NCI-H2171 (cell line): ENCODE results near the gene LRRK1.
A peak's percentile ranks its signal among the peaks of the same experiment; 100 is the strongest.

Experiments used
- DNase-seq: peaks from one replicate; lab custom pipeline; 2025; lab: John Stamatoyannopoulos, UW

The LRRK1 gene

DNA sequence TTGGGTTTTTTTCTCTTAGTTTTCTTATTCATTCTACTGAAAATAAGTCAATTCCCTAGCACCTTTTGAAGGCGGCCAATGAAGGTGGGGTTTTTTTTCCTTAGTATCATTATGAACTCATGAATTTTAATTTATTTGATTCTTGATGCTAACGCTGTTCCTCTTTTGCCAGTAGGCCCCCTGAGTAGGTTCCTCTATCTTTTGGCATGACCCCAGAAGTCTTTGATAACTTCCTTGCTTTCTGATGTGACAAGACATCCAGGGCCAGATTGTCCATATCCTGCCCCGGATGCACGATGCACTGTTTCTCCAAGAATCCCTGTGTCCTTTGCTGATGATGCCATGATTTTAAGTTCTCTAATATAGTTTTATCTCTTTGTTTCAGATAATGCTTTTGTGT lies 20.6 kb downstream of the LRRK1 start:
- DNase-seq = no peak

DNA sequence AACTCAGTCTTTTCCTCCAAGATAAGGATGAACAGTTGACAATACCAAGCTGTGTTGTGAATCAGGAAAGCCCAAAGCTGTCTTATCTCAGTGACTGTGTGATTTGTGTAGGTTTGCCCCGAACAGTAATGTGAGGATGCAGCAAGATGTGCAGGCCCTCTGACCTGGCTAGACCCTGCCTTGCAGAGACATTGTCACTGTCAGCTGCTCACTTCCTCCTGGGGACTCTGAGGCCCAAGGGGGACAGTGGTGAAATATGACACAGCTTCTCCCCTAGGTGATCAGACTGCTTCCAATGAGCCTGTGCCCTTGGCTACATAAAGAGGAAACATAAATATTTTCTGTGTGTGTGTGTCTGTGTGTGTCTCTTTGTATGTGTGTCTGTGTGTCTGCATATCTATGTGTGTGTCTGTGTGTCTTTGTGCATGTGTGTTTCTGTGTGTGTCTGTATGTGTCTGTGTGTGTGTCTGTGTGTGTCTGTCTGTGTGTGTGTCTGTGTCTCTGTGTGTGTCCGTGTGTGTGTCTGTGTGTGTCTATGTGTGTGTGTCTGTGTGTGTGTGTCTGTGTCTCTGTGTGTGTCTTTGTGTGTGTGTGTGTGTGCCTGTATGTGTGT lies 21.7 kb downstream of the LRRK1 start:
- DNase-seq = no peak

DNA sequence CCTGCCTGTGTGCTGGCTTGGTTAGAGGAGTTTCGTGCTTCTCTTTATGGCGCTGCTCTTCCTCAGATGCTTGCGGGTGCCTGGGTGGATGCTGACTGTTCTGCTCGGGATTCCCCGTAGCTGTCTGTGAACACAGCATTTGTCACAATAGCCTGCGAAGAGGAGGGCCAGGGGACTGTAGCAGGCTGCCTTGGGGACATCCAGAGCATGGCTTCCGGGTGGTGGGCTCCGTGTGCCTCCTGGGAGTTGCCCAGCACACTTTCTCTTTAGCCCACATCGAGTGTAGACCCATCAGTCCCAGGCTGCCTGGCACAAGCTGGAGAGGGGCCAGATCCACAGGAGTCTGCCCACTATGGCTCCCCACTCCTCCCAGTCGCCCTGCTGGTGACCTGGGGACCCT lies 22.4 kb downstream of the LRRK1 start:
- no peak for DNase-seq

DNA sequence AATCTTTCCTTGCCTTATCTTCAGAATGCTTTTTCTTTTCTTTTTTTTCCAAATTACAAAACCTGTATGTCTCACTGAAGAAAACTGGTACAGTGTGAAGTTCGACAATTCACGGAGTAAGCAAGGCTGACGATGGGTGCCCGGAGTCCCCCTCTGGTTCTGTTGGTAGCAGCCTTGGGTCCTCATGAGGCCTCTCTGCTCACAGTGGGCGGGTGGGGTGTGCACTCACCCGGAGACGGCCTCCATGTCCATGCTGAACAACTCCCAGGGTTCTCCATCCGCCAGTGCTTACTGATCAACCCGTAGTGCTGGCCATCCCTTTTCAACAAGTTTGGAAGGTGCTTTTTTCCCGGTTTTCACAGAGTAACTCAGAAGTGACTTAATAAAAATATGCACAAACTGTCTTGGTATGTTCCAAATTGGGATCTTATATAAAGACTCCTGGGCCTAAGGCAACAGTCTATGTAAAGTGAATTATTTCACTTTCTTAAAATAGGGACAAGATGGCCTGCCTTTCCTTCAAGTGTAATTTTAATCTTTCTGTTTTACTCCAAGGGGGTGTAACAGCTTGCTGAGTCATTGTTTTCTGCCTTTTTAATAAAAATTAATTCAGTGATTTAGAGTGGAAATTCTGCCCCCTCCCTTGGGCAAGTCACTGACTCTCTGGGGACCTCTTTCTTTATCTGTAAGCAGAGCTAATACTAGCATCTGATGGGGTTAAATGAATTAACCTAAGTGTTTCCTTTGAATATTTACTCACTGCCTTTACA lies 23.7 kb downstream of the LRRK1 start:
- DNase-seq = no peak

DNA sequence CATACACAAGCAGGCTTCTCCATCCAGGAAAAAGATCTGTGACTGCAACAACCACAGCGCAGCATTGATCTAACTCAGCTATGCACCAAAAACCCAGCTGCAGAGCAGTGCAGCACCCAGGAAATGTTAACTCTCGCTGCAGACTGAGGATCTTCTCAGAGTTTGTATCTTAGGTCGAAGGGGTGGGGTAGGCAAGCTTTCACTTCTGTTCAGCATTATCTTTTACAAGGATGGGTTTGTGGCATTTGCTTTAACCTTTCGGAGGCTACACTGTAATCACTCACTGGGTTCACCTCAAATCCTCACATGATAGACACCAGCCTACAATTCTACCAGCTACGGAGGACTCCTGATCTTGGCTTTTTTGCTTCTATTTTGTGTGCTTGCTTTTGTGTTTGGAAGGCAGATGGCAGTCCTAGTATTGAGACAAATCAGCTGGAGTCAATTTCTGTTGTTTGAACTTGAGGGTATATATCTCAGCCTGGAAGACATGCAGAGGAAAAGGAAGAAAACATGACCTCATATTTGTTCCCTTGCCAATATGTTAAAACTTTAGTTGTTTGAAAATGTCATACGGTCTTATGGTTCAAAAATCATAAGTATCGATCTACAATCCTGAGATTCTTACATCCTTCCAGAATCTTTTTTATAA lies 25.2 kb downstream of the LRRK1 start:
- peak; percentile 37 for DNase-seq

DNA sequence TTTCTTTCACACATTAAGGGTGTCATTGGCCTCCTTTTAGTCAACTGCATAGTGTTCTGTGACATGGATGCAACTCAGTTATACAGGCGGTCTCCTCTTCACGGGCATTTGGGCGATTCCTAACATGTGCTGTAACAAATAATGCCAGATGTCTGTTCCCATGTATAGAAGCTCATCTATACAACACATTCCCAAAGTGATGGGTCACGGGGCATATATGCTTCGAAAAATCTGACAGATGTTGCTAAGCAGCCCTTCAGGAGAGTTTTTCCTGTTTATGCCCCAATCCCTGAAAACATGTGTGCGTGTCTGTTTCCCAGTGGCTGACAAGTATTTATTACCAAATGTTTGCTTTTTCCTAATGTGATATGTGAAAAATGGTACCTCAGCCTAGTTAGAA lies 25.8 kb downstream of the LRRK1 start:
- DNase-seq = peak; percentile 85

DNA sequence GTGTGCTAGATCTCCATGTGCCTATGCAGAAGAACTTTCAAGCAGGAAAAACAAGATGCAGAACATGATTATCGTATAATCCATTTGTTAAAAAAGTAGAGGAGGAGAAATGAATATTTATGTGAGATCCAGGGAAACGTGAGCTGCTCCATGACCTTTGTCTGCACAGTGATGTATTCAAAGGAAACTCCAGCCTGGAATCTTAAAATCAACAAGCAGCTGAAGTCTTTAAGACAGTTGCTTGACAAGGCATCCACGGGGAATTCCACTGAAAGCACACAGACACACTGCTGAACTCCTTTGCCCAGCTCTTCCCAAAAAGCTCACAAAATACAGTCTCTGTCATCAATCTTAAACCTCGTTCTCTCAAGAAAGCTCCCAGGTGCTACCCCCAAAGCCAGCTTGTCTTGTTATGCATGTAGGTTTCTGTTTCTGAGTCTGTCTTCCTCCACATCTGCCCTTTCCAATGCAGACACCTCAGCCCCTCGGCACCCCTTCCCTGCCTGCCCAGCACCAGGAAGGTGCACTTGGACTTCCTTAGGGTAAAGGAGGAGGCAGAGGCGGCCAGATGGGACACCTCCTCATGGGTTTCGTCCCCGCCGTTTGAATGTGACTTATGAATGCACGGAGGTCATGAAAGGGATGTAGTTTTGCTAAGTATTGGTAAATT lies 28.7 kb downstream of the LRRK1 start:
- no peak for DNase-seq

DNA sequence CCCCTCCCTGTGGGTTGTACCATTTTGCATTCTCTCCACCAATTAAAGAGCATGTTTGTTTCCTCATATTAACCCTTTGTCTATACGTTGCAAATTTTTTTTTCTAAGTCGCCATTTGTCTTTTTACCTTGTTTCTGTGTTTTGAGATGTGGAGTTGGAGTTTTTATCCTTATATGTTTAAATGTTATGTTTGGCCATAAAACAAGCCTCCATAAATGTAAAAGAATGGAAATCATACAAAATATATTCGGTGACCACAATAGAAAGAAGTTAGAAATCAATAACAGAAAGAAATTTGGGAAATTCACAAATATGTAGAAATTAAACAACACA lies 29.2 kb downstream of the LRRK1 start:
- DNase-seq = no peak

DNA sequence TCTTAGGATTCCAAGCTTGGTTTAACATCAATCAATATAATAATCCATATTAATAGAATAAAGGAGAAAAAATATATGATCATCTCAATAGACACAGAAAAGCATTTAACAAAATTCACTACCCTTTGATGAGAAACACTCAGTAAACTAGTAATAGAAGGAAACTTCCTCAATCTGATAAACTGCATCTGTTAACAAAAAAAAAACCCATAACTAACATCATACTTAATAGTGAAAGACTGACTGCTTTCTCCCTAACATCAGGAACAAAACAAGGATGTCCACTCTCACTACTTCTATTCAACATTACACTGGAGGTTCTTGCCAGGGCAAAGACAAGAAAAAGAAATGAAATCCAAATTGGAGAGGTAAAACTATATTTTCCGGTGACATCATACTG lies 30.5 kb downstream of the LRRK1 start:
- DNase-seq = no peak

DNA sequence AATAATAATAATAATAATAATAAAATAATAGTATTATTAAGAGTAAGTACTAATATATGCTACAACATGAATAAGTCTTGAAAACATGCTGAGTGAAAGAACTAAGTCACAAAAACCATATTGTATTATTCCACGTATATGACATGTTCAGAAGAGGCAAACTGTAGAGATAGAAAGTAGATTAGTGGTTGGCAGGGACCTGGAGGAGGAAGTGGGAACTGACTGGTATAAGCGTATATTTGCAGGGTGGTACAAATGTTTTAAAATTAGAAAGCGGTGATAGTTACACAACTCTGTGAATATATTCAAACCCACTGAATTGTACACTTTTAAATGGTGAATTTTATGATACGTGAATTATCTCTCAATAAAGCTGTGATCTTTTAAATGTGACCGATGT lies 32.8 kb downstream of the LRRK1 start:
- DNase-seq = no peak

DNA sequence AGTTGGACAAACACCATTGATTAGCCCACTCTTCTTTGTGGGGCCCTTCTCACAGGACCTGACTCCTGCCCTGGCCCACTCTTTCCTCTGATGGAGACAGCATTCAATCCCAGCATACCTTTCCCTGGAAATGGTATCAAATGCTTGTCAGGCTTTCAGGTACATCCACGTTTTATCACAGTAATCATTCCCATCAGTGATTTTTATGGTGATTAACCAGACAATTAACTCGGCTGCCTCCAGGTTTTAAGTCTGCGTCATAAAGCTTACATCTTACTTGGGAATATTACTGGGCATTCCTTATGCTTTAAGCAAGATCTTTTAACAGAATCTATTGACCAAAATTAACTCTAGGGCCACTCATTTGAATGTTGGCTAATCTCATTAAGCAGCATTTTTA lies 33.4 kb downstream of the LRRK1 start:
- no peak for DNase-seq

DNA sequence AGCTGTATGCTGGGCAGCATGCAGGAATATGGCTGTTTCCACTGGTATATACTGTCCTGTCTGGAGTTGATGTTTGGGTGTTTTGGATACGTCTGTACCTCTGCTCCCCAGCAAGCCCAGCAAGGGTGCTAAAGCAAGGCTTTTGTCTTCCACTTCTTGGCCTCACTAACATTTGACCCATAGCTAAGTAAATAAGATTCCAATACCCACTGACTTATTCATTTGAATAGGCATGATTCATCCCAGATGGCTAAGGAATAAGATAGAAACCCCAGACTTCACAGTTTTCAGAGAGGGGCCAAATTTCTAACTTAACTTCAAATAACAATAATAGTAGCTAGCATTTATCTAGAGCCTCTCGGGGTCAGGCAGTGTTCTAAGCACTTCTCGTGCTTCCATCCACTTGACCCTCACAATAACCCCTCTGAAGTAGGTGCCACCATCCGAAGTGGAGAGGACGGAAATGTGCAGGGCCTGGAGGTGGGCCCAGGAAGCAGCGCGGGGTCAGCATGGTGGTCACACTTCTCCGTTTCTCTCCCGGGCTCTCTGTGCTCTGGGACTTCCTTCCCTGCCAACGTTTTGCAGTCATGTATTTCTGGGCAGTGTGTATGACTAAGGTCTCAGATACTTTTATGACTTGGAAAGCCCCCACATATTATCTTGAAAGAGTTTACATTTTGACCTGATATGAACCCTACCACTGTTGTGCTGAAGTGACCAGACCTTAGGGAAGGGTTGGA lies 39.3 kb downstream of the LRRK1 start:
- no peak for DNase-seq

DNA sequence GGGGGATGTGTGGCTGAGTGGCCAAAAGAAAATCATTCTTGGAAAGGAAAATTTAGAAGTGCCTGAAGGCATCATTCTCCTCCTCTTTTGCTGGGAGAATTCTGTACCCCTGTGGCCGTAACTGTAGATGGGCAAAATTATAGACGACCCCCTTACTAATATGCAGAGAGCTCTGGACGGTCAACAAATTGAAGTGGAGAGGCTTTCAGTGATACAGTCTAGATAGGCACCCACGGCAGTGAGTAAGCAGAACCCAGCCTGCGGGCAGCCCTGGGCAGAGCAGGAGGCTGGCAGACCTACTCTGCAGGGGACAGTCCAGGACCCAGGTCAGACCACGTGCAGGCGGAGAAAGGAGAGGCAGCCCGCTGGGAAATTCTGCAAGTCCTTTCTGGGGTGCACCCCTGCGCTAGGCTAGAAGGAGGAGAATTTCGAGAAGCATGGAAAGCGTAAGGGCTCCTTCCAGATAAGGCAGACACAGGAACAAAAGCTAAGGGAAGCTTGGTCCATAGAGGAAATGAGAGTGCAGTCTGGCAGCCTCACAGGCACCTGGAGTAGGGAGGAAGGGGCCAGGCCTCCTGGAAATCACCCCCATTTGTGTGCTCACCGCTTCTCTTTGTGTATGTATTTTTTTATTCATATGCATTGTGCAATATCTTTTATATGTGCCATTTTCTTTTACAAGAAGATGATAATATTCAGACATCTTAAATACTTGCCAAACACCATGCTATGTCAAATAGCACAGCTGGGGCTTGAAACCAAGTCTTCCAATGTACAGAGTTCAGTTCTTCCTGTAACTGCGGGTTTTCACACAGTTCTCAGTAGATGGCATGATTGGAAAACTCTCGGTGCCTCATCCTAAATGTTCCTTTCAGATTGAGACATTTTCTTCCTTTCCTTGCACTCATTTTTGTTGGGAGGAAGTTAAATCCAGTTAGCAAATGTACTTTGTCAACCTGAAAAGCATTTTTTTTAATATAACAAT lies 40.2 kb downstream of the LRRK1 start:
- no peak for DNase-seq

DNA sequence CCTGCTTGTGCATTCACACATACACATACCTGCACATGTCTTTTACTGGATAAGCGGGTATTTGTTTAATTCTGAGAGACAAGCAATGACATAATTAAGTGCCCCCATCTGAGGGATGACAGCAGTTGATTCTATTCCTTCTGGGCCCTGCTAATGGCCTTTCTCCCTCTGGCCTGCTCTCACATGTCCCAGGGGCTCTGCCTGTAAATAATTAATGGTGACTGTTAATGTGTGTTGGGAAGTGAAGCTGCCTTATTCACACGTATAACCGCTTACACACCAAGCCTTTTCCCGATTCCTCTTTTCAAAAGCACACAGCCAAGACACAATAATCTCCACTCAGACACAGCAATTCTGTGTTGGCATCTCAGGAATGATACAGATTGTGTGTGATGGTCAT lies 47.8 kb downstream of the LRRK1 start:
- no peak for DNase-seq

DNA sequence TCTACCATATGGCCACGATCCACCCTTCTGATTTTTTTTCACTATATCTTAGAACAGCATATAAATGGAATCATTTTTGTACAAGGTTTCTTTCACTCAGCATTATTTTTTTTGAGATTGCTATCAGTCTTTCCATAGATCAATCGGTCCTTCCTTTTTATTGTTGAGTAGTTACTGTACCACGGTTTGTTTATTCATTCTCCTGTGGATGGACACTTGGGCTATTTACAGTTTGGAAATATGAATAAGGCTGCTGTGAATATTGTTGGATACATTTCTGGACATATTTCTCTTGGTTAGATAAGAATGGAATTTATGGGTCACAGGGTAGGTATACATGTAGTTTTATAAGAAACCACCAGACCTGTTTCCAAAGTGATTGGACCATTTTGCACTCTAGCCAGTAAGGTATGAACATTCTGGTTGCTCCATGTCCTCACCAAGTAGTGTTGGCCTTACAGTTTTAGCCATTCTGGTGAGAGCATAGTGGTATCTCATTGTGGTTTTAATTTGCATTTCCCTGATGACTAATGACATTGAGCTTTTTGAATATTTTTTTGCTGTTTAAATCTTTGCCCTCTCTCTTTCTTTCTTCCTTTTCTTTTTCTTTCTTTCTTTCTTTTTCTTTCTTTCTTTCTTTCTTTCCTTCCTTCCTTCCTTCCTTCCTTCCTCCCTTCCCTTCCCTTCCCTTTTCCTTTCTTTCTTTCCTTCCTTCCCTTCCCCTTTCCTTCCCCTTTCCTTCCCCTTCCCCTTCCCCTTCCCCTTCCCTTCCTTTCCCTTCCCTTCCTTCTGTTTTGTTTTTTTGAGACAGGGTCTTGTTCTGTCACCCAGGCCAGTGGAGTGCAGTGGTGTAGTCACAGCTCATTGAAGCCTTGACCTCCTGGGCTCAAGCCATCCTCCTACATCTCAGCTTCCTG lies 49.2 kb downstream of the LRRK1 start:
- no peak for DNase-seq

DNA sequence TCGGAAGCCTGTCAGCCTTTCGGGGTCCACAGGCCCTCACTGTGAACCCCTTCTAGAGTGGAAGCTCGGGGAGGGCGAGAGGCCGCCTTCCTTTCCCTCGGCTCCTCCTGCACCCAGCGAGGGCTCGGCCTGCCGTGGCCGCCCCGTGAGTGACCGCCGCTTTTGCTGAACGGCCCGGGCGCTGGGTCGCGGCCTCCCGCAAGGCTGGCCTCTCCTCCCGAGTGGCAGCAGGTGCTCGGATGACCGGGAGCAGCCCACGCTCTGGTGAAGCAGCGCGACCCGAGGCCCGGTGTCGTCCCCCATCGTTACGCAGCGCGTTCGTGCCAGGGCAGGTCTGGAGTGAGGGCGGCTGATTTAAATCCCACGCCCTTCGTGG lies 53.8 kb downstream of the LRRK1 start:
- DNase-seq = no peak

DNA sequence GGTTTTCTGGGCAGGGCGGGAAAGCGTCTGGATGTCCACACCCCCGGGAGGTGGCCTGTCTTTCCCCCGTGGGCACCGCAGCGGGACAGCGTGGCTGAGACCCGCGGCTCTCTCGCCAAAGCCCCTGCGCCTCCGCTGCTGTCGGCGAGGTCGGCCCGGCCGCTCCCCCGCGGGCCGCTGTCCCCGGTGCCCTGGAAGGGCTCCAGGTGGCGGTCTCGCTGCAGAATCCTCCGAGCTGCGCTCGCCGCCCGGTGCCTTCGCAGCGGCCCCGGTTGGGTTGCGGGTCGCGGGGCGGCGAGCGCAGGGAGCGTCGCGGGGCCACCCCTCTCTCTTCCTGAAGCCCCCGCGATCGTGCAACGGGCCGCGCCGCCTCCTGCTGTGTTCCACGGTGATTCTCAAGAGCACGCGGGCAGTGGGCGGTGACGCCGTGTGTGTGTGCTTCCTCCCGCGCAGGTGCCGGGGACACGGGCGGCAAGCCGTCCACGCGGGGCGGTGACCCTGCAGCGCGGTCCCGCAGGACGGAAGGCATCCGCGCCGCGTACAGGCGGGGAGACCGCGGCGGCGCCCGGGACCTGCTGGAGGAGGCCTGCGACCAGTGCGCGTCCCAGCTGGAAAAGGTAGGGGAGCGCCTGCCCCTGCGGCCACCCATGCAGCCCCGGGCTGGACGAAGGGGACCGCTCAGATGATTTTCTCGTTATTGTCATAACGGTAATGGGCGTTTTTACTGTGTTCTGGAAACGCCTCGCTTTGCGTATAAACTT lies 54.4 kb downstream of the LRRK1 start:
- DNase-seq = no peak

DNA sequence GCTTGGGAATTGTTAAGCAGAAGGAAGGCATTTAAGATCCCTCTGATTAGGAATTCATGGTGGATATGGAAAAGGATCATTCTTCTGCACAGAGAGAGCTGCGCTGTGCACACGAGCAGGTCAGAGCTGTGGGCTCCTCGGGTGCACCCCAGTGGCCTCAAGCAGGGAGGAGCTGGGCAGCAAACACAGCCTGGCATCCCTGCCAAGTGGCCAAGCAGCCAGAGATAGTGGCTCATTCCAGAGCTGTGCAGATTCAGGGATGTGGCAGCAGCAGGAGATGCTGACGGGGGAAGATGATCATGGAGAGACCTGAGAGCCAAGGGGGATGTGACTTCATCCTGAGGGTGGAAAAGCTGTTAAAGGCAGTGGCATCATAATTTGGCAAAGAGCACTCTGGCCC lies 55.9 kb downstream of the LRRK1 start:
- no peak for DNase-seq

DNA sequence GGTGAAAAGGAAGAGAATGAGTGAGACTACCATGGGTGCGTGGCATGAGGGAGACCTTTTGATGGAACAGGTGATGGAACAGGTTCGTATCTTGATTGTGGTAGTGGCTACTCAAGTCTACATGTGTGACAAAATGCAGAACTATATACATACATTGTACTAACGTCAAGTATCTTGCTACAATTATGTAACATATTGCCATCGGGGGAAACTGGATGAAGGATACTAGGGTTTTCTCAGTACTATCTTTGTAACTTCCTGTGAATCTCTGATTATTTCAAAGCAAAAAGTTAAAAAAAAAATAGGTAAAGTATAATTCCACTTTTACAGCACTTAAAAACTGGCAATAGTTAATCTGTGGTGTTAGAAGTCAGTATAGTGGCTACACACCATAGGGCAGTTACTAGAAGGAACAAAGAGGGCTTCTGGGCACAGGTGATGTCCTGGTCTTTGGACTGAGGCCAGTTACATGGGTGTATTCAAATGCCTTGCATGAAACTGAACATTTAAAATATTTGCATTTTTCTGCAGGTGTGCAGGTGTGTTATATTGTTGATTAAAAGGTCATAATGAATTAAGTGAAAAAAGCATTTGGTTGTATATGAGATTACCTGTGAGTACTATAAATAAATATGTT lies 61.4 kb downstream of the LRRK1 start:
- DNase-seq = no peak
